HepG2 (cell line): Measurements from ENCODE around the gene PPIA. TPM values are rescaled to one million over a fixed set of nuclear protein-coding genes. Genes with fewer than 3 reads are reported as not detected.

Source experiments
- ATAC-seq: fragments of 200-7000 bp; cut with Tn5 transposase; 3 replicates; pipeline ENCODE4 v1.9.1; 2020; ENCODE audit warnings: mild to moderate bottlenecking, moderate library complexity
- BruUV-seq: library from RNA; stranded (reverse); fragments of 400-500 nt; replicated peaks from 2 replicates; lab custom pipeline; 2021; lab: Mats Ljungman, UMichigan
- CTCF ChIA-PET: fragments of 300-600 bp; formaldehyde crosslinking; extraction: SDS; loops from one replicate; lab custom pipeline; 2021; ENCODE audit warnings: low total read pairs, inconsistent platforms, low intra/inter-chr PET ratio; lab: Yijun Ruan, JAX
- POLR2A ChIA-PET: fragments of 350-600 bp; sonication (Branson Sonifier 250); formaldehyde crosslinking; loops from one replicate; lab custom pipeline; 2020; ENCODE audit warnings: antibody characterized with exemption, inconsistent platforms; lab: Yijun Ruan, JAX
- DNase-seq: peaks from one replicate; pipeline ENCODE4 v3.0.0-alpha.2; 2015; ENCODE audit warnings: low spot score
- FAIRE-seq: peaks from 3 replicates; lab custom pipeline; 2011; peaks lifted over from hg19 to GRCh38; lab: Jason Lieb, UNC
- H2AFZ ChIP-seq: one replicate; pipeline ENCODE4 v1.6.1; 2011; ENCODE audit warnings: low read length, inconsistent platforms
- H3K27ac ChIP-seq: fragments of 300-600 bp; 3 replicates; pipeline ENCODE4 v1.8.0; 2011; ENCODE audit warnings: mixed run types, mild to moderate bottlenecking, mixed read lengths, low read length, inconsistent platforms; ENCODE audit not compliant: insufficient read depth; ENCODE audit errors: extremely low read length
- H3K27me3 ChIP-seq, 2 experiments: fragments of 200-600 bp in 1 of 2; 2 replicates in 1 of 2; 3 replicates in 1 of 2; pipeline versions ENCODE4 v1.6.0 to v1.8.0; 2011; ENCODE audit warnings: low read length in 2 of 2, mild to moderate bottlenecking in 2 of 2, moderate library complexity in 2 of 2, inconsistent platforms in 1 of 2; ENCODE audit not compliant: insufficient read depth in 2 of 2, control insufficient read depth in 1 of 2
- H3K36me3 ChIP-seq, 2 experiments: fragments of 200-600 bp in 1 of 2; replicated peaks in 1 of 2; 2 replicates in 1 of 2; 3 replicates in 1 of 2; pipeline versions ENCODE4 v1.5.1 to v1.8.0; 2011; ENCODE audit warnings: low read length in 2 of 2, inconsistent platforms in 1 of 2; ENCODE audit not compliant: insufficient read depth in 2 of 2, control insufficient read depth in 1 of 2
- H3K4me1 ChIP-seq: 2 replicates; pipeline ENCODE4 v1.5.1; 2012; ENCODE audit warnings: low read length, inconsistent platforms; ENCODE audit not compliant: insufficient read depth
- H3K4me2 ChIP-seq: 2 replicates; pipeline ENCODE4 v1.6.0; 2011; ENCODE audit warnings: low read depth, low read length, inconsistent platforms
- H3K4me3 ChIP-seq, 3 experiments: fragments of 200-600 bp in 1 of 3; sonication (generic), shearing (Covaris generic) in 1 of 3; replicated peaks in 1 of 3; 2 replicates each; pipeline ENCODE4 v1.5.1; 2011 to 2016; ENCODE audit warnings: low read length in 3 of 3, inconsistent platforms in 2 of 3, low read depth in 2 of 3, mild to moderate bottlenecking in 2 of 3, control low read depth in 1 of 3, mixed read lengths in 1 of 3; ENCODE audit not compliant: insufficient read depth in 1 of 3
- H3K79me2 ChIP-seq: one replicate; pipeline ENCODE4 v1.6.1; 2011; ENCODE audit warnings: low read length, inconsistent platforms; ENCODE audit not compliant: insufficient read depth
- H3K9ac ChIP-seq: 2 replicates; pipeline ENCODE4 v1.6.0; 2011; ENCODE audit warnings: mild to moderate bottlenecking, low read depth, low read length, inconsistent platforms; ENCODE audit not compliant: insufficient read depth
- H3K9me3 ChIP-seq: 2 replicates; pipeline ENCODE4 v1.5.1; 2012; ENCODE audit warnings: mild to moderate bottlenecking, low read length
- H4K20me1 ChIP-seq: 2 replicates; pipeline ENCODE4 v1.6.0; 2011; ENCODE audit warnings: inconsistent platforms, mild to moderate bottlenecking, low read length, moderate library complexity; ENCODE audit not compliant: insufficient read depth
- ARID5B ChIP-seq: IDR thresholded peaks from 2 replicates; pipeline ENCODE4 v1.4.0; 2020; ENCODE audit warnings: mild to moderate bottlenecking, missing genetic modification reagents
- DNMT1 ChIP-seq: sonication (generic); formaldehyde crosslinking; IDR thresholded peaks from 2 replicates; pipeline ENCODE4 v1.5.1; 2020; ENCODE audit warnings: mild to moderate bottlenecking, missing genetic modification reagents
- FOXM1 ChIP-seq: sonication (generic); formaldehyde crosslinking; IDR thresholded peaks from 2 replicates; pipeline ENCODE4 v1.5.0; 2020; ENCODE audit warnings: missing genetic modification reagents
- GPN1 ChIP-seq: sonication (generic); formaldehyde crosslinking; IDR thresholded peaks from 2 replicates; pipeline ENCODE4 v1.5.1; 2020; ENCODE audit warnings: missing genetic modification reagents, borderline replicate concordance
- HIC2 ChIP-seq: sonication (generic); formaldehyde crosslinking; IDR thresholded peaks from 2 replicates; pipeline ENCODE4 v1.9.0; 2022; ENCODE audit warnings: low read depth, missing genetic modification reagents
- KLF6 ChIP-seq: IDR thresholded peaks from 2 replicates; pipeline ENCODE4 v1.8.0; 2016; ENCODE audit warnings: missing biosample characterization, missing genetic modification reagents
- NR0B2 ChIP-seq: sonication (generic); formaldehyde crosslinking; IDR thresholded peaks from 2 replicates; pipeline ENCODE4 v1.4.0; 2020; ENCODE audit warnings: mild to moderate bottlenecking, missing genetic modification reagents
- PHF20 ChIP-seq: sonication (generic); formaldehyde crosslinking; IDR thresholded peaks from 2 replicates; pipeline ENCODE4 v1.5.0; 2020; ENCODE audit warnings: mild to moderate bottlenecking, missing genetic modification reagents
- PHF5A ChIP-seq: IDR thresholded peaks from one replicate; pipeline ENCODE4 v1.6.1; 2018; ENCODE audit warnings: low read depth, missing genetic modification reagents; ENCODE audit not compliant: unreplicated experiment
- POLR2A ChIP-seq, 2 experiments: IDR thresholded peaks; 2 replicates each; pipeline ENCODE4 v1.6.1; 2011; ENCODE audit warnings: low read depth in 2 of 2, low read length in 2 of 2, mild to moderate bottlenecking in 1 of 2, moderate library complexity in 1 of 2; ENCODE audit not compliant: insufficient read depth in 1 of 2
- SRSF9 ChIP-seq: fragments of 200-400 bp; formaldehyde crosslinking; IDR thresholded peaks from 2 replicates; pipeline ENCODE4 v1.6.1; 2018; ENCODE audit warnings: borderline replicate concordance, mild to moderate bottlenecking, low read depth, low read length; ENCODE audit not compliant: insufficient read depth, poor library complexity, severe bottlenecking
- ZFP82 ChIP-seq: sonication (generic); formaldehyde crosslinking; IDR thresholded peaks from 2 replicates; pipeline ENCODE4 v1.5.1; 2020; ENCODE audit warnings: mild to moderate bottlenecking, missing genetic modification reagents, borderline replicate concordance
- ZIK1 ChIP-seq: sonication (generic); formaldehyde crosslinking; IDR thresholded peaks from 2 replicates; pipeline ENCODE4 v1.5.0; 2020; ENCODE audit warnings: mild to moderate bottlenecking, low read depth, missing genetic modification reagents, borderline replicate concordance
- ZNF720 ChIP-seq: sonication (generic); formaldehyde crosslinking; IDR thresholded peaks from 2 replicates; pipeline ENCODE4 v1.4.0; 2020; ENCODE audit warnings: missing genetic modification reagents
- WGBS: methylation state at CpG from one replicate; pipeline ENCODE4 v1.1.6; 2017; ENCODE audit warnings: low lambda C conversion rate; 5-methylcytosine and 5-hydroxymethylcytosine counted together
- in situ Hi-C: cut with HindIII; loops from 2 replicates; pipeline ENCODE4 v1.10.0; 2017; ENCODE audit warnings: low pct_unique_long_range_greater_than_20kb; ENCODE audit not compliant: extremely low pct_ligation_motif_present
- intact Hi-C: fragments of 100-400 bp; cut with micrococcal nuclease; formaldehyde crosslinking; loops from one replicate; pipeline ENCODE4 v1.10.0; 2022; ENCODE audit not compliant: unreplicated experiment
- polyA plus RNA-seq, 8 experiments: library from polyadenylated mRNA; depleted of rRNA in 3 of 8; stranded (reverse) in 7 of 8; unstranded in 1 of 8; fragments of >200 nt; fragmentation: Illumina TruSeq in 4 of 8; extraction: Trizol in 4 of 8; gene quantifications; 2 replicates each; pipeline versions ENCODE4 v1.2.1 to v1.2.3, GENCODE V29; 2011 to 2016; ENCODE audit warnings: low read depth in 4 of 8, missing spikeins in 1 of 8, mixed read lengths in 1 of 8; ENCODE audit not compliant: insufficient read depth in 1 of 8
- total RNA-seq, 5 experiments: library from RNA; depleted of rRNA; stranded (reverse); fragments of >200 nt; fragmentation: Illumina TruSeq; extraction: Trizol; gene quantifications; 2 replicates each; pipeline ENCODE4 v1.2.3, GENCODE V29; 2016; ENCODE audit warnings: low read depth in 1 of 5
- TF ChIP-seq, protein P1 (sequence below): sonication (generic); formaldehyde crosslinking; IDR thresholded peaks from 2 replicates; pipeline ENCODE4 v1.4.0; 2020; ENCODE audit warnings: missing genetic modification reagents

PPIA gene
- total and polyA plus RNA-seq, 2 of the 13 experiments (the other 11 are each of a cell fraction or from before 2014, with no cell fraction given), result 2,268 to 3,010 TPM

GRCh38 chr7:44757739-44758138 is 38.7 kb upstream of the PPIA start:
- H4K20me1 ChIP-seq, result no peaks in the 10 kb centered on the region
- BruUV-seq, result no TSS peak
- no peaks in the 10 kb centered on the region; the same call in 1 of the 2 replicates for H3K4me1 ChIP-seq
- H3K36me3 ChIP-seq, result peaks cover 16 to 20% of the 10 kb centered on the region in 2 experiments; a peak in 3 of 5 replicates
- CTCF ChIA-PET, result no interaction called here
- H3K9me3 ChIP-seq, result no peaks in the 10 kb centered on the region
- no peak for DNase-seq
- in situ Hi-C loops (loop anchor here (25.0 kb wide), 1 partner anchor 170 kb away; the partner anchor contains the start of gene TMED4), intact Hi-C loops (no loop called here)
- H3K4me2 ChIP-seq, result no peak overlapping the region
- no peak for ATAC-seq
- POLR2A ChIA-PET, result no interaction called here
- no peak overlapping the region for H2AFZ ChIP-seq
- WGBS, result 84% methylated on average over 6 of the region's 7 CpGs
- FAIRE-seq, result no peak
- peaks cover 2% of the 10 kb centered on the region for H3K79me2 ChIP-seq
- no peak overlapping the region for H3K9ac ChIP-seq
- no peak overlapping the region for H3K4me3 ChIP-seq
- no peaks in the 10 kb centered on the region for H3K27me3 ChIP-seq
- H3K27ac ChIP-seq, result no peak overlapping the region
- TF ChIP-seq ZIK1 (CRISPR knock-in tag) (no peak), FOXM1 (CRISPR knock-in tag) (no peak), NR0B2 (CRISPR knock-in tag) (no peak), SRSF9 (no peak), ZNF720 (CRISPR knock-in tag) (no peak), PHF20 (no peak), KLF6 (CRISPR knock-in tag) (no peak), ARID5B (CRISPR knock-in tag) (no peak), GPN1 (no peak), PHF5A (CRISPR knock-in tag) (no peak), DNMT1 (CRISPR knock-in tag) (no peak), HIC2 (no peak), ZFP82 (CRISPR knock-in tag) (no peak), POLR2A (IDR thresholded peaks at IDR 0.05; ENCODE audit: insufficient read depth in 1 of 2, low read depth in 2 of 2, low read length in 2 of 2) (no peak)
- TF ChIP-seq, protein P1, sequence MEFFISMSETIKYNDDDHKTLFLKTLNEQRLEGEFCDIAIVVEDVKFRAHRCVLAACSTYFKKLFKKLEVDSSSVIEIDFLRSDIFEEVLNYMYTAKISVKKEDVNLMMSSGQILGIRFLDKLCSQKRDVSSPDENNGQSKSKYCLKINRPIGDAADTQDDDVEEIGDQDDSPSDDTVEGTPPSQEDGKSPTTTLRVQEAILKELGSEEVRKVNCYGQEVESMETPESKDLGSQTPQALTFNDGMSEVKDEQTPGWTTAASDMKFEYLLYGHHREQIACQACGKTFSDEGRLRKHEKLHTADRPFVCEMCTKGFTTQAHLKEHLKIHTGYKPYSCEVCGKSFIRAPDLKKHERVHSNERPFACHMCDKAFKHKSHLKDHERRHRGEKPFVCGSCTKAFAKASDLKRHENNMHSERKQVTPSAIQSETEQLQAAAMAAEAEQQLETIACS (CRISPR knock-in tag), result no peak
